ENCODE results near the gene KIF26B.
"Not testable (repeated sequence)": the region's sequence is repeated elsewhere in the genome, so short reads cannot be mapped to it uniquely, and the experiment has no call there.

Gene KIF26B

DNA sequence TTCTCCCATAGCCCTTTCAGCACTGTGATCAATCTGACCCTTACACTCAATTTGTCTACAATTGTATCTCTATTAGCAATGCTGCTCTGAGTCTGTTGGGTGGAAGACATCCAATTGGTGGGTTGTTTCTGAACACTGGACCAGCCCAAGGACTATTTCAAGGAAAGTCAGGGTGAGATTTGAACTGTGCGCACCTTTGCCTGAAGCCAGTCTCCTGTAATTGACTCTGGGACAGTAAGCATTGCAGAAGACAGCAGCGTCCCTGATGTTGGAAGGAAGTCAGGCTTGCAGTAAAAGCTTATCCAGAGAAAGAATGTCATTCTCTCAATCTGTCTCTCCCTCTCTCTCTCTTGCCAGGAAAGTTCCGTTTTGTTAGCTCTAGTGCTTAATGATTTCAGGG, 233.9 kb downstream of the KIF26B start:
- DNase-seq (ENCODE audit: low spot score) = no peak

DNA sequence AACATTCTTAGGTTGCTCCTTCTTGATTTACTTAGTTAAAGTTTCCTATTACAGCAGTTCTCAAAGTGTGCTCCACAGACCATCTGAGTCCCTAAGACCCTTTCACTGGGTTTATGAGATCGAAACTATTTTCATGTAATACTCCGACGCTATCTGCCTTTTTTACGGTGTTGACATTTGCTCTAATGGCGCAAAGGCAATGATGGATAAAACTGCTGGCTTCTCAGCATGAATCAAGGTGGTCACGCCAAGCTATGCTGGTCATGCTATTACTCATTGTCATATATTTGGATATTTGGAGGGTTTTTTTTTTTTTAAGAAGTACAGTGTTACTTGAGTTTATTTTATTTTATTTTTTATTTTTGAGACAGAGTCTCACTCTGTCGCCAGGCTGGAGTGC, 235.1 kb downstream of the KIF26B start:
- DNase-seq (ENCODE audit: low spot score) = no peak

DNA sequence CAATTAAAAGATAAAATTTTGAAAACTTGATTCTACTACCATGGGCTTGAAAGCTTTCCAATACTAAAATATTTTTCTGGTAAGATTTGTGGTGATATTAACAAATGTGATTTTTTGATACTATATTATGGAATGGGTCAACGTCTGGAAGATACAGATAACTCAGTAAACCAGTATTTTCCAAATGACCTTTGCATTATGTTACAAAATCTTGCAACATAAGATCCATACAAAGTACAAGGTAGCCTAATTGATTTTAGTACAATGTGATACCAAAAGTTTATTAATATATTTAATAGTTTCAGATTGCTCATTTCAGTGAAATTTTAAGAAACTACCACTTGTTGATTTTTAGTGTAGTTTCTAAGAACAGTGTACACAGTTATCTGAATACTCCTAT, 236.2 kb downstream of the KIF26B start:
- DNase-seq (ENCODE audit: low spot score) = no peak

- no peak for DNase-seq (ENCODE audit: low spot score)
These were observed 238.9 kb downstream of the KIF26B start for GRCh38 chr1:245393694-245394093.

- no peak for DNase-seq (ENCODE audit: low spot score)
These were observed 240.9 kb downstream of the KIF26B start for GRCh38 chr1:245395680-245396079.

GRCh38 chr1:245396615-245397014, 241.8 kb downstream of the KIF26B start:
- DNase-seq (ENCODE audit: low spot score) = no peak

DNA sequence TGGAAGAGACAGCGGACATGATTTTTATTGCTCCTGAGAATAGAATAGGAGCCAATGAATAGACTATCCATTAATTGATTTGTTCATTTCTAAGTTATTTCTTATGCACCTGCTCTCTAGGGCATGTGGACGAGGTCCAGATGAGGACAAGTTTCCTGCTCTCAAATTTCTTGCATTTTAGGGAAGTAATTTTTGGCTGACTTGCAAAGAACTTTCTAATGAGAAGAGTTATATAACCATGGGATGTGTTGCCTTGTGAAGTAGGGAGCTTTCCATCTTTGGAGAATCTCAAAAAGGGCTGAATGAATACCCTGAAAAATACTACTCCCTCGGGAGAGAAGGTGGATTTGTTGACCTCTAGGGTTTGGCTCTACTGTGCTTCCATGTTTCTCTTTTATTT, 243.0 kb downstream of the KIF26B start:
- no peak for DNase-seq (ENCODE audit: low spot score)

DNA sequence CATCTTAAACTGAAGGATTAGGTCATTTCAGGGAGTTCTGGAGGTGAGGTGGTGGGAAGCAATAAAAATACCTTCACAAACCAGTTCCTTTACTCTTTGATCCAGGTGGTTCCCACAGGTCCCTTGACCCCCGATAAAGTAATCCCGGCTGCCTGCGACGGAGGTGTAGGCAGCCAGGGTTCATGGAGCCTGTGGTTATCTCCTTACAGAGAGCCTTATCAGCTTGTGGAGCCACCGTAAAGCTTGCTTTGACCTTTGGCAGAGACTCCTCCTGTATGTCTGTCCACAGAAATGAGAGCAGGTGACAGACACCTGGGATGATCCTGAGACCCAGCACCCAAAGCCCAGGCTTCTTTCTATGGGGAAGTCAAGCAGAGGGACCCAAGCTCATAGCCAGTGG, 243.4 kb downstream of the KIF26B start:
- DNase-seq (ENCODE audit: low spot score) = no peak

- no peak for DNase-seq (ENCODE audit: low spot score)
These were observed 247.2 kb downstream of the KIF26B start for GRCh38 chr1:245401881-245402587.

DNA sequence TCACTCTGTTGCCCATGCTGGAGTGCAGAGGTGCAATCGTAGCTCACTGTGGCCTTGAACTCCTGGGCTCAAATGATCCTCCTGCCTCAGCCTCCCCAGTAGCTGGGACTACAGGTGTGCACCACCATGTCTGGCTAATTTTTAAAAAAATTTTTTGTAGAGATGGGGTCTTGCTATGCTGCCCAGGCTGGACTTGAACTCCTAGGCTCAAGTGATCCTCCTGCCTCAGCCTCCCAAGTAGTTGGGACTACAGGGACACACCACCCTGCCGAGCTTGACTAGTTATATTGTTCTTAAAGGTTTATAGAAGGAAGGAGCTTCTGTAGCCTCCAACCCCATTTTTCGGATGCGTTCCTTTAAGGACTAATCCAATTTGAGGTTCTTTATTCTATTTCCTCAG, 248.2 kb downstream of the KIF26B start:
- not testable (repeated sequence) for DNase-seq (ENCODE audit: low spot score)

DNA sequence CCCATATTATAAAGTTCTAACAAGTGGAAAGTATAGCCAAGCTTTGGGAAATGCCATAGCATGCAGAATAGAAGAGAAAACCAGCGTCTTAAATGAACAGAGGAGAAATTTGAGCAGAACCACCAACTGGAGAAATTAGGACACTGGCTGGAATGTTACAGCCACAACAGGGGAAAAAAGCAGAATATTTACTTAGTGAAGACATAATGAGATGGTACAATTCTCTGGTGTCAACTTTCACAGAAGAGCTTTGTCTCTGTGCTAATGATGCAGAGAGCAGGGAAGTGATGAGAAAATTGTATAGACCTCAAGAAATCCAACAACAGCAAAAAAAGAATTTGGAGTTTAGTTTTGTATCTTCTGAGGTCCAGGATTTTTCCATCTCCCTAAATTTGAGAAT, 249.7 kb downstream of the KIF26B start:
- DNase-seq (ENCODE audit: low spot score) = no peak

DNA sequence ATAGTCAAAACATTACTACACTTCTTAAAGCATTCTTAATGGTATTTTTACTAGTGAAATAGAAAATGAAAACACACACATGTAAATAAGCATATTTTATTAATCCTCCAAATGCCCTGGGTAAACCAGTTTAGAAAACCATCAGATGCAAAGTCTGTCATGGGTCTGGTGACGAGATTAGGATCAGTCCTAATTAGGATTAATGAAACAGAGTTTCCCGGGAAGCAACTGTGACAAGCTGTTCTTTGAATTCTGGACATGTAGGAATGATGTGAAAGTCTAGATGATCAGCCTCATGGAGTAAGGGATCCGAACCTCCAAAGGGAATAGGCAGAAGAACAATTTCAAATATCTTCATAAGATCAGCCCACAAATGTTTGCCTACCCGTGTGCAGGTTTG, 250.2 kb downstream of the KIF26B start:
- DNase-seq (ENCODE audit: low spot score) = no peak

DNA sequence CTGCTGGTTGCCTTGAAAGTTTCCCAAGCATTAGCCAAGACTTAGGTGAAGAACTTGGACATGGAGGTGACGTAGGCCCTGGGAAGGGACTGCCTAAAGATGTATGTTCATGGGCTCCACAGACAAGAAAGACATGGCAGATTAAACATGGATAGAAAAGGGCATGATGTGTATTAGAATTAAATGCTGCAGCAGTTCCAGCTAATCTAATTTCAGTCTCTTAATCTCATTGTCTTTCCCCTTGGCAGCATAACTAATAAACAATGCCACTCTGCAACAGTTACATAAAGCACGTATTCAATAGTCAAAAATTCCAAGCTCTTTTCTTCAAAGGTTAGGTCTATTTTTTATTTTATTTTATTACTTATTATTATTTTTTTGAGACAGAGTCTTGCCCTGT, 251.6 kb downstream of the KIF26B start:
- no peak for DNase-seq (ENCODE audit: low spot score)

GRCh38 chr1:245407983-245408382, 253.2 kb downstream of the KIF26B start:
- DNase-seq (ENCODE audit: low spot score) = no peak

DNA sequence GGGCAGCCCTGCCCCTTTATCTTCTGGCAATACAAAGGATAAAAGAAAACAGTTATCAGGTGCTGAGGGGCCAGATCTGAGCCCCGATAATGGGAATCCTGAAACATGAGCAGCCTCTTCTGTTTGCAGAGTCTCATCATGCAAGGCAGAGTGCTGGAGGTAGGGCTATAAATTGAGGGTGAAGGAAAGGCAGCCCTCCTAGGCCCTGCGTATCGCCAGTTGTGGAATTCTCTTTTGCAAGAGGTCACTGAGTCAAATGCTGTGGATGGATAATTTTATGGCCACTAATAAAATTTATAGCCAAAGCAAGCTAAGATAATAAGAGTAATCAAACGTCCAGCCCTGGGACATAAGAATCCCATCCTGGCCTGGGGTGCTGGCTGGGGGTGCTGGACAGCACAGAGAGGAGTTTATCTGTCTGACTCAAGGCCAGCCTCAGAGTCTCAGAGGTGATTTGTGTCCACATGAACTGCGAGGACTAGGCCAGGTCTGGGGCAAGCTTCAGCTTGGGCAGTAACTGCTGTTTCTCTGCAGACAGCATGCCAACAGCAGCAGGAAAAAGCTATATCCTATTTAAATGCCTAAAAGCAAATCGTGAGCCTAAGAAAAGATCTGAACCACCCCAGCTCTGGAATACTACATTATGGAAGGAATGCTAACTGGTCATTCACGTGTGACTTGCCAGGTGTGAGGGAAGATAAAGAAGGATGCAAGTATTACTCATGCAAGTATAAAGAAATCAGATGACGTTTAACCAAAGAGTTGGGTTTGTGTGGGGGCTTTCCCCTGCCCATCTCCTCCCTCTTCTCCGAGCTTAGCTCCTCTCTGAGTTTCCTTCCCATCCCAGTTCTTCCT, 254.8 kb downstream of the KIF26B start:
- no peak for DNase-seq (ENCODE audit: low spot score)

DNA sequence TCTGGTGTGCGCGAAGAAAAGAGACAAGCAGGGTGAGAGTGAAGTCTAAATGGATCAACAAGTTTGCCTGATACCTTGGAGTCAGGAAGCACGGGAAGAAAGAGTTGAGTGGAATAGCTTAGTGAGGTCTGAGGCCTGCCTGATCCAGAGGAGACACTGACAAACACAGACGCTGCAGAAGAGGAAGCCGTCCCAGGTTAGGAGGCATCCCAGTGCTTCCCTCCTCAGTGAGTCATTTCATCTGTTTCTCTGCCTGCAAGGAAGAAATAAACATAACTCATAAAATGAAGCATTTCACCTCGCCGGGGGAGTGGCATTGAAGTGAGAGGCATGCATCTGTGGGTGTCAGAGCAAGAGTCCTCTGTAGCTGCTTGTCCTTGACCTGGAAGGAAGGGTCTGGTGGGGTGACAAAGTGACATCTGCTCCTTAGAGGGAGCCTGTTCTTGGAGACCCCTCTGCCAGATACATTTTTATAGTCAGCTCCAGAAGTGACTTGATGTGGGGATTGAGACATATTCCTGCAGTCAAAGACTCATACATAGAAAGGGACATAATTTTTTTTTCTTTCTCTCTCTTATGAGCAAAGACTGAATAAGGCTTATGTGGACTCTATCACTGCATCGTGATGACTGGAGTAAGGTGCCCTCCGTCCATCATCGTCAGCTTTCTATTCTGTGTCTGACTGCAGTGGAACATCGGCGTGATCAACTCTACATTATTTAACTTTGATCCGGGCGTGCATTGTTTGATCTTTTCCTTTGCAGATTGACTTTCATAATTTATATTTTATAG, 256.7 kb downstream of the KIF26B start:
- no peak for DNase-seq (ENCODE audit: low spot score)

- DNase-seq (ENCODE audit: low spot score) = no peak
These were observed 257.5 kb downstream of the KIF26B start for GRCh38 chr1:245412306-245412705.

GRCh38 chr1:245416781-245417180, 262.0 kb downstream of the KIF26B start:
- no peak for DNase-seq (ENCODE audit: low spot score)

DNA sequence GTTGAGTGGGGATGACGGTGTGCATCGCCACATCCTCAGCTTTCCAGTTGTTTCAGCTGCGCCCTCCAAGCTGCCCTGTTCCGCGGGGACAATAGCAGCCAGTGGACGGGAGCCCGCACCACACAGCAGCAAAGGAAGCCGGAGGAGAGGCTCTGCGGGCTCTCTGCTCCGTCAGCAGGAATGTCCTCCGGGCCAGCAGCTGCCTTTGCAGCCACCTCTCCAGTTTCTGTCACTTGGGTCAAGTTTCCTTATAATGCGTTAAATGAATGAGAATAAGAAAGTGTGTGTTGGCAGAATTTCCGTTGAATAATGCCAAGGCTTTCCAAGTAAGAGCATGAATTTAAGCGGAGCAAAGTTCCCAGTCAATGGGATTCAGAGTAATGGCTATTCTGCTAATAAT, 263.3 kb downstream of the KIF26B start:
- DNase-seq (ENCODE audit: low spot score) = no peak

DNA sequence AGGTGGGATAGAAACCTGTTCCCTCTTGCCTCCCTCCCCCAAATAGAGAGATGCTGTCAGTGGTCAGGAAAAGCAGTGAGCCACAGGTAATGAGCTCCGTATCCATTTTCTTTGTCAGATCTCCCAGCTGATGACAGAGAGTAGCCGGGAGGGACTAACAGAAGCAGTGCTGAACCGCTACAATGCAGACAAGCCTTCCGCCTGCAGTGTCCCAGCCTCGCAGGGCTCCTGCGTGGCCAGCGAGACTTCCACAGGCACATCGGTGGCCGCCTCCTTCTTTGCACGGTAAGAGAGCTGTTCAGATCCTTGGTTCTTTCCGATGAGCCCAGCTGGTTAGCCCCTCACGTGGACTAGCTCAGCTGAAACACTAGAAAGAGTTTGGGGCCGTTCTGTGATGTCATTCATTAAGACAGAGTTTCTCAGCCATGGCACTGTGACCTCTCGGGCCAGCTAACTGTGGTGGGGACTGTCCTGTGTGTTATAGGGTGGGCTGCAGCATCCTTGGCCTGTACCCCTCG, 264.7 kb downstream of the KIF26B start:
- DNase-seq (ENCODE audit: low spot score) = no peak

- DNase-seq (ENCODE audit: low spot score) = no peak
These were observed 265.2 kb downstream of the KIF26B start for GRCh38 chr1:245419989-245420388.

DNA sequence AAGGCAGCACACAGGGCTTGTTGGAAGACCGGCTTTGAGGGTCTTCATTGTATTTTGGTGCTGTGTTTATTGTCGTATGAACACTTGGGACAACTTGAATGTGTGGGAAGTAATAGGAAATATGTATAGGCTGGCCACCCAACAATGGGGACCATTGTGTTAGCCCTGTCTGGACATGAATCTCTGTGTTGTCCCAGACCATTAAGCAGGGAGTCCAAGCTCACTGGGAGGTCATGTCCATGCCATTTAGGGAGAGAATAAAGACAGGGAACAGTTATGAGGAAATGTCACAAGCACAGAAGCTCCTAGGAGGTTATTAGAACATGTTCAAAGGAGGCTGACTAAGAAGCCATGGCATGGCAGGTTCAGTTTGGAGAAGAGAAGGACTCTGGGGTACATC, 266.1 kb downstream of the KIF26B start:
- no peak for DNase-seq (ENCODE audit: low spot score)

GRCh38 chr1:245428681-245429080, 273.9 kb downstream of the KIF26B start:
- no peak for DNase-seq (ENCODE audit: low spot score)

All from NAMALWA (cell line).